DMS53 treated with DMSO at 0.1 percent for 48 hours (cell line): ENCODE results near the gene UBL4A.

Experiments
- DNase-seq: peaks from one replicate; lab custom pipeline; 2025; ENCODE audit not compliant: unreplicated experiment; lab: John Stamatoyannopoulos, UW

Gene UBL4A

GRCh38 chrX:154486396-154487207, at the start of gene UBL4A:
TSS of gene UBL4A (minus strand) at chrX:154486615. CDS start at chrX:154486584, 31 bp downstream.
- peak; percentile 16 for DNase-seq

- DNase-seq = no peak
These were observed 49.5 kb upstream of the UBL4A start for GRCh38 chrX:154535892-154536291.

GRCh38 chrX:154534526-154535322, 48.3 kb upstream of the UBL4A start:
- DNase-seq = peak; percentile 61

GRCh38 chrX:154532690-154533089, 46.3 kb upstream of the UBL4A start:
- no peak for DNase-seq

DNA sequence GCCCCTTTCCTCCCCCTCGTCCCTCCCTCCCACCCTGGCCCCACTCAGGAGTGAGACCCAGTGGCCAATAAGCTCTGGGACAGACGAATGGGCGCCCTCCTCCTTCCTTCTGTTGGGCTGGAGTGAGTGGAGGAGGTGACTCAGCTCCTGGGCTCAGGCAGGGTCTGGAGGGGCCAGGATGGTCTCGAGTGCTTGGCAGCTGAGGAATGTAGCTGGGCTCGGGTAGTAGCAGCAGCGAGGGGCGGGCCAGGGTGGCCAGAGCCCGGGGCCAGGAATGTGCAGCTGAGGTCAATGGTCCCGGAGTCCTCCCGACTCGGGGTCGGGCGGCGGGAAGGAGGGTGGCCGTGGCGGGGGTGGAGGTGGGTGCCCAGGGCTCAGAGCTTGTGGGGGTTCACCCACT, 45.2 kb upstream of the UBL4A start:
- no peak for DNase-seq

- no peak for DNase-seq
These were observed 43.9 kb upstream of the UBL4A start for GRCh38 chrX:154530286-154530685.

- DNase-seq = no peak
These were observed 42.8 kb upstream of the UBL4A start for GRCh38 chrX:154529206-154529612.

DNA sequence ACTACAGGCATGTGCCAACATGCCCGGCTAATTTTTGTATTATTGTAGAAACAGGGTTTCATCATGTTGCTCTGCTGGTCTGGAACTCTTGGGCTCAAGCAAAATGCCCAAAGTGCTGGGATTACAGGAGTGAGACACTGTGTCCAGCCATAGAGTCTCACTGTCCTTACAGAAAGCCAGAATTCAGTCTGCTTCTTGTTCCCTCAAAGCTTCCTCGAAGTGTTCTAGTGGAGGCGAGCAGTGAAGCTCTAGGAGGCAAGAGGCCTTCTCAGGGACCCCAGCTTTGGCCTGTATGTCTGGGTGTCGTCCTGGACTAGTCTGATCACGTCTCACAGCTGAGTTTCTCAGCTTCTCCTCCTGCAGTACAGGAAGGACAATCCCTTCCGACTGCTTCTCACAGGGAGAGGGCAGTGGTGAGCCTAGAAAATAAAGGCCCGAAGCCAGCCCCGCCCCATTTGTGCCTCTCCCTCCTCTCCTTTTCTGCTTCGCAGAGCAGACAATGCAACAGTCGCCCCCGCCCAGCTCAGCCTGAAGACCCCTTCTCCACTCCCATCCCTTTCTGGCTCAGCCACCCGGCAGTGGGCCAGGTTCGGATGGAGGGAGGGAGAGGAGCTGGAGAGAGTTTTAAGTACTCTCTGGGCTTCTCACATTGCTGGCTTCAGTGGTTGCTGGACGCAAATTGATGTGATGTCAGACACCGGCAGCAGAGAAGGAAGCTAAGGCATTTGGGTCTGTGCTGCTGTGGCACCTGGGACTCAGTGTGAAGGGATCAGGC, 40.7 kb upstream of the UBL4A start:
- DNase-seq = peak; percentile 81

- no peak for DNase-seq
These were observed 39.4 kb upstream of the UBL4A start for GRCh38 chrX:154525606-154526490.

GRCh38 chrX:154519389-154519788, 33.0 kb upstream of the UBL4A start:
- DNase-seq = no peak

DNA sequence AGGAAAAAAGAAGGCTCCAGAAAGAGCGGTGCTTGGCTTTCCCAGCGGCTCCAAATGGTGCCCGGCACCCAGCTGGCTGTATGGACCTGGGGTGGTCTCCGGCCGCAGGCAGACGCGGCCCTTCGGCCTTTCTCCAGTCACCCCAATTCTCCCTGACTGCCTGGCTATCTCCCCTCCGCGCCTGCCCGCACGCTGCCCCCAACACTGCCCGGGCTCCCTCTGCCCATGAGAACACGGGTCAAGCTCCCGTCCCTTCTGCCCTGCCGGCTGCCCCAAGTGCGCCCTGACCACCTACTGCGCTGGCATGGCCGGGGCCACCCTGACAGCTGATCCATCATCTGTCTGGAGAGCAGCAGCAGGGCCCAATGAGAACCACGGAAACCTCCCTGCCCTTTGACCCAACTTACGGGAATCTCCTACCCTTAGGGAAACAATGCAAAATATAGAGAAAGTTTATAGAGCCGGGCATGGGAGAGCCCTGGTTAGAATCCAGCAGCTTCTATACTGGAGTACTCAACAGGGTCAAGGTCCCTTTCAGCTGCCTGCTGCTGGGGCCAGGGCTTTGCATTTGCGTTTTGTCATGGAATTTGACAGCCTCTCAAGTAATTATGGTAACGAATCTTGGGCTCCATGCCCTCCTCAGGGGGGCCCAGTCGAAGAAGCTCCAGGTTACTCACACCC, 30.8 kb upstream of the UBL4A start:
- no peak for DNase-seq

DNA sequence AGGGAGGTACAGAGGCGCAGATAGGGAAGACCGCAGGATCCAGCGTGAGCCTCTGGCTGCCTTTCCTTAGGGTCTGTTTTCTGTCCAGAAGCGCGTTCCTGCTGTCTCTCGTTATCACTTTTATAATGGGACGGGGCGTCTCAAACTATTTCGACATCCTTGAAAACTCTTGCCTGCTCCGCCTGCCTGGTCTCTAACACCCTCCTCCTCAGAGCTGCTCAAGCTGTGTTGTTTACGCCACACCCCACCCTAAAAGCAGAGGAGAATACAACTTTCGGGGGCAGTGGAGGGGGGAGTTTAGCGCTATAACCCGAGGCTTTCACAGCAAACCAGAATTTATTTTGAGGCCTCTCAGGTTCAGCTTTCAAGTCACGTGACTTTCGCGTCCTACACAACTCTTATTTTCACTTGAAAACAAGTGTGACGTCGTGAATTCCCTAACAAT, 30.3 kb upstream of the UBL4A start:
- DNase-seq = no peak

- peak; percentile 70 for DNase-seq
These were observed 29.7 kb upstream of the UBL4A start, which contains the start of gene FAM3A for GRCh38 chrX:154515966-154516655. TSS of gene FAM3A (minus strand) at chrX:154516232. CDS start at chrX:154515772, 460 bp downstream.

DNA sequence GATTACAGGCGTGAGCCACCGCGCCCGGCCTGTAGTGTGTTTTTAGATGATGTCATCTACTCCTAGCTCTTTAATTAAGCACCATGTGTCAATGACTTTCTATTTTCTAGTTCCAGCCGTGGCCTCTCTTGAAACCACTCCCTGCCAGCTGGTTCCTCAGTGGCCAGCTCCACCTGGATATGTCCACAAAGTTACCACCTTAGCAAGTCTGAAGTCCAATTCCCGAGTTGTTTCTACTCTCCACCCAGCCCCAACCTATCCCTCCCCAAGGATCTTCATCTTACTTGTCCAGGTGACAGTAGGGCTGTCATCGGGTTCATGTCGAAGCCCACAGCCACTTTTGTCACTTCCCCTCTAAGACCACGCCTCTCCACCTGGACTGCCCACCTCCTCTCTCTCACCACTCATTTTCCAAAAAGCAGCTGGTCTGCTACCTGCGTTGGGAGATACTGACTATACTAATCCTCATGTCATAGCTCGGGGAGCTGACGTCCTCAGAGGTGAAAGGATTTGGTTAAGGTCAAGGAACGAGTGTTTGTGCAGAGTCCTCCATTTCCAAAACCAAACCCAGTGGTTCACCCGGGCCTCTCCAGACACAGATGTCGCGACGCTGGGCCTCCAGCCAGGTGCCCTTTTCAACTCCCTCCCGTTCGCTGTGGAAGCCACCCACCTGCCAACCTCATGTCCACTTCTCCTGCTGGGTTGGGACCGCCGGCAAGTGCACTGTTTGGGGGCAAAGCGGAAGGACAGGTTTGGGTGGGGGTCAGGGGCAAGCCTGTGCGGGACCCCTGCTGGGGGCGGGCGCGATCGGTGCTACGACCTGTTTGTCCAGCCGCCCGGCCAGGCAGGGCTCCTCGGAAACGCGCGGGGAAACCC, 28.9 kb upstream of the UBL4A start:
- DNase-seq = peak; percentile 20

DNA sequence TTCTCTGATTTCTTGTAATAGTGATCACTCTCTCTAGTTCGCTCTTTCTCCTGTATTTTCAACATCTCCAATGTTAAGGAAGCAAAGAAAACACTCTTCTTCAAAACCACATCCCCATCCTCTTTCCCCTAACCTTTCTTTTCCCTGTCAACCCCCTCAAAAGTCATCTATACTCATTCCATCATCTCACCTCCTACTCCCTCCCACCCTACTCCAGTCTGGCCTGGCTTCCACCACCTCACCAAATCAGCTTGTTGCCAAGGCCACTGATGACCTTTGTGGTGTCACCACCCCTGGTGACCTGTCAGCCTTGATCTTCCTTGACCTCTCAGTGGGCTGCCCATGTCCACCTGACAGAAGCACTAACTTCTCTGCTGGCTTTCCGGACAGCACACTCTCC, 27.3 kb upstream of the UBL4A start:
- DNase-seq = no peak

DNA sequence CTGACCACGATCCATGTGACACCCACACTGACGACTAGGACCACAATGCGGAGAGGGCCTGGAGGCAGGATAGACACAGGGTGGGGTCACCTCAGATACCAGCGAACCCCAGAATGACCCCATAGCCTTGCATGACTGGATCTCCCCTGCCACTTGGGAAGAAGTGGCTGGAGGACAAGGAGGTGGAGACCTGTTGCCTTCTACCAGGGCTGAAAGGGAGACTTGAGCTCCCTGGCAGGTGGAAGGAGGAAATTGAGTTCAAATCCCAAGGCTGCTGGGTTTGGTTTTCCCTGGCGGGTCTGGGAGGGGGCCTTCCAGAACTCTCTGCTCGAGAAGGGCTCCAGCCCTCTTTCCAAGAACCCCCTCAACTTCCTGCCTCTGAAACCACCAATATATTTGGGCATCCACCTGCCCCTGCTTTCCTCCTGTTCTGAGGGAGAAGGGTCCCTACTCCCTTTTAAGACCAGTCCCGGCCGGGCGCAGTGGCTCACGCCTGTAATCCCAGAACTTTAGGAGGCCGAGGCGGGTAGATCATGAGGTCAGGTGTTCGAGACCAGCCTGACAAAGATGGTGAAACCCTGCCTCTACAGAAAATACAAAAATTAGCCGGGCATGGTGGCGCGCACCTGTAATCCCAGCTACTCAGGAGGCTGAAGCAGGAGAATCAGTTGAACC, 26.6 kb upstream of the UBL4A start:
- DNase-seq = no peak

- DNase-seq = no peak
These were observed 25.3 kb upstream of the UBL4A start for GRCh38 chrX:154511761-154512160.

- DNase-seq = no peak
These were observed 23.0 kb upstream of the UBL4A start for GRCh38 chrX:154509455-154509854.
